Gastroesophageal sphincter (tissue), 3 donors: ENCODE measurements around the gene AMOTL1.
A peak's percentile ranks its signal among the peaks of the same experiment; 100 is the strongest.

ENCODE experiments used
- CTCF ChIP-seq, 4 experiments: fragments of 200-600 bp in 2 of 4; fragments of 450-650 bp in 2 of 4; sonication (generic) in 1 of 4; IDR thresholded peaks; one replicate each; pipeline ENCODE4 v1.5.1; 2017 to 2019; ENCODE audit warnings: antibody characterized with exemption in 4 of 4, mild to moderate bottlenecking in 2 of 4, moderate library complexity in 2 of 4
- EP300 ChIP-seq: sonication (generic); formaldehyde crosslinking; IDR thresholded peaks from one replicate; pipeline ENCODE4 v1.6.1; 2017; ENCODE audit warnings: antibody characterized with exemption, mild to moderate bottlenecking
- POLR2A ChIP-seq, 2 donors: fragments of 450-650 bp; IDR thresholded peaks; one replicate each; pipeline ENCODE4 v1.6.1; 2017; ENCODE audit warnings: antibody characterized with exemption in 2 of 2, mild to moderate bottlenecking in 2 of 2, moderate library complexity in 1 of 2
- POLR2AphosphoS5 ChIP-seq: sonication (generic); formaldehyde crosslinking; IDR thresholded peaks from one replicate; pipeline ENCODE4 v1.6.1; 2017; ENCODE audit warnings: antibody characterized with exemption

- TF ChIP-seq CTCF (IDR thresholded peaks at IDR 0.05), result peak in 3 of 4 experiments; percentile 26 to 49 (median 47)
- TF ChIP-seq EP300, result no peak
- no peak for TF ChIP-seq POLR2A (IDR thresholded peaks at IDR 0.05)
- TF ChIP-seq POLR2AphosphoS5, result peak; percentile 46
These were observed 108.7 kb downstream of the AMOTL1 start for GRCh38 chr11:94876645-94877442.
